Urothelium cell line (cell line): ENCODE data around the gene PLCZ1.

Source experiments
- DNase-seq: peaks from one replicate; pipeline ENCODE4 v3.0.0; 2011; ENCODE audit warnings: low spot score, mixed read lengths
- FAIRE-seq: peaks from 2 replicates; lab custom pipeline; 2011; peaks lifted over from hg19 to GRCh38; lab: Jason Lieb, UNC

PLCZ1 gene

DNA sequence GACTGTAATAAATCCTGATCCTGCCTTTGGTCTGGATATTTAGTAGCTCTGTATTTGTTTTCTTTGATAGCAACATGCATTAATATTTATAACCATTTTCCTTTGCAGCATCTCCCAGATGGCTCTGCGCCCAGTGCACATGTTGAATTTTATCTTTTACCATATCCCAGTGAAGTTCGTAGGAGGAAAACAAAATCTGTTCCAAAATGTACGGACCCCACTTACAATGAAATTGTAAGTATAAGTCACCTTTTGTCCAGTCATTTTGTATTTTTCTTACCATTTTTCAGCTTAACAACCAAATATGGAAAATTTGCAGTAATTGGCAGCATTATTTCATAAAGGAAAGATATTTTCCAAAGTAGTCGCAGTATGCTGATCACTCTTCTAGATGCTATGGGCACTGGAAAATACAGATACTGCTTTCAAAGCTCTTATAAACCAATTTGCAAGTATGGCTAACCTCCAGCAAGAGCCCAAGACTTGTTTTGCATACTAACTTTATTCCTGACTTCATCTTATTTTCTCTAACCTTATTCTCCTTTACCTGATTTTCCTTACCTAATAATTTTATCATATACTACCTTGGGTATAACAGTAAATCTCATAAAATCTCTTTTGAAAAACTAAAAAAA is 97.4 kb downstream of the PLCZ1 start:
- FAIRE-seq (no peak), DNase-seq (no peak)

DNA sequence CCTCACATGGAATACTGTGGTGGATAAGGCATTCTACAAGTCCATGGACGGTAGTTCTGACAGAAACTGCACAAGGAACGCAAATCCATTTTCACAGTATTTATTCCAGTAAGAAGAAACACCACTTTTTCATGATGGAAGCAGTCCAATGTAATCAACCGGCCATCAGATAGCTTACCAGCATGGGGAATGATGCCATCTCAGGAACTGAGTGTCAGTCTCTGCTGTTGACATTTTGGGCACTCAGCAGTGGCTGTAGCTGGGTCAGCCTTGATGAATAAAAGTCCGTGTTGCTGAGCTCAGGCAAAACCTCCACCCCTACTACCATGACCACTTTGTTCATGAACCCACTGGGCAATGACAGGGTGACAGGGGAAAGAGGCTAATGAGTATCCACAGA is 103.4 kb downstream of the PLCZ1 start:
- DNase-seq: no peak
- no peak for FAIRE-seq
